Tibial nerve (tissue), 4 donors: ENCODE measurements around the gene NTRK3.

Experiments used
- CTCF ChIP-seq, 5 experiments: fragments of 200-600 bp in 3 of 5; fragments of 450-650 bp in 2 of 5; sonication (generic) in 3 of 5; IDR thresholded peaks; one replicate each; pipeline ENCODE4 v1.5.1; 2016 to 2019; ENCODE audit warnings: antibody characterized with exemption in 5 of 5, mild to moderate bottlenecking in 3 of 5, moderate library complexity in 2 of 5
- EP300 ChIP-seq, 2 donors: sonication (generic); formaldehyde crosslinking; IDR thresholded peaks; one replicate each; pipeline ENCODE4 v1.6.1; 2017; ENCODE audit warnings: antibody characterized with exemption in 2 of 2, mild to moderate bottlenecking in 1 of 2
- POLR2A ChIP-seq, 2 donors: fragments of 450-650 bp; IDR thresholded peaks; one replicate each; pipeline ENCODE4 v1.6.1; 2017; ENCODE audit warnings: antibody characterized with exemption in 2 of 2, mild to moderate bottlenecking in 2 of 2, moderate library complexity in 2 of 2

GRCh38 chr15:87849181-87849580 lies 407.4 kb downstream of the NTRK3 start:
- TF ChIP-seq CTCF (IDR thresholded peaks at IDR 0.05) = no peak
- no peak for TF ChIP-seq EP300 (IDR thresholded peaks at IDR 0.05)
- no peak for TF ChIP-seq POLR2A (IDR thresholded peaks at IDR 0.05)
